ENCODE data around the gene GBX2. TPM values are rescaled to one million over a fixed set of nuclear protein-coding genes. Genes with fewer than 3 reads are reported as not detected.

The GBX2 gene
- total and polyA plus RNA-seq, 2 donors (not counting 1 experiment from before 2014, with no cell fraction given), result not detected

DNA sequence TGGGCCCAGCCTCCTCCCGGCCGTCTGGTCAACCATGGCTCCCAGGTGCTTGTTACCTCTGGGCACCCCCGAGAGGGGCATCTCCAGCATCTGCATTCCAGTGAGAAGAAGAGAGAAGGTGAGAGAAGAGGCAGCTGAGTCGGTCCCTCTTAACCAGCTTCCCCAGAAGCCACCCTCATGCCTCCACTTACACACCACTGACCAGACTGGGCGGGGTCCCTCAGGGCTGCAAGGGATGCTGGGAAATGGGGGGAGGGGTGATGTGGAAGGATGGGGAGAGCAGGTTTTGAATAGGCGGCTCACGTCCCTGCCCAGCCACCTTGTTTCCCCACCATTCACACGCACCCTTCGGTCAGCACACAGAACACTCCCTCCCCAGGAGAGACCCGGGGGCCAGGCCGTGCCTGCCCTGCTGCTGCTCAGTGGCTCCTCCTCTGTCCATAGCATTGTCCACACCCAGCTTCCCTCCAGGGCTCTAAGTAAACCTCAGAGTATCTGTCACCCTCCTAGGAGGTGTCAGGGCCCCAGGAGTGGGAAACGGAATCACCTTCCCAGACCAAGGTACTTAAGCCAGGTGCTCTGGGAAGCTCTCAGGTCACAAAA lies 34.7 kb downstream of the GBX2 start:
- Histone ChIP-seq H2AFZ (ENCODE audit: insufficient read depth, low read depth, low read length, poor library complexity, severe bottlenecking) (no peak overlapping the region), H3K27me3 (replicated peaks in 1 of 4; ENCODE audit: control extremely low read depth in 1 of 4, control insufficient read depth in 3 of 4, insufficient read depth in 4 of 4, low read length in 3 of 4) (no peaks in the 10 kb centered on the region), H3K79me2 (ENCODE audit: control insufficient read depth, insufficient read depth, low read length) (no peaks in the 10 kb centered on the region), H3K36me3 (replicated peaks in 1 of 2; ENCODE audit: control extremely low read depth in 1 of 2, control insufficient read depth in 1 of 2, extremely low read depth in 1 of 2, insufficient read depth in 2 of 2, low read length in 1 of 2) (no peaks in the 10 kb centered on the region), H3K4me1 (ENCODE audit: control insufficient read depth in 2 of 2, insufficient read depth in 2 of 2, low read length in 2 of 2) (no peaks in the 10 kb centered on the region), H3K9ac (ENCODE audit: low read length) (no peak overlapping the region), H3K4me2 (replicated peaks; ENCODE audit: low read depth, low read length, poor library complexity, severe bottlenecking) (no peak overlapping the region), H3K27ac (ENCODE audit: low read length in 2 of 2) (no peak overlapping the region), H4K20me1 (ENCODE audit: control insufficient read depth, insufficient read depth, low read length, poor library complexity, severe bottlenecking) (no peaks in the 10 kb centered on the region), H3K9me3 (ENCODE audit: control extremely low read depth in 1 of 3, control insufficient read depth in 2 of 3, insufficient read depth in 1 of 3, low read length in 2 of 3) (peaks cover 0 to 19% (median 0%) of the 10 kb centered on the region in 3 donors), H3K4me3 (ENCODE audit: control extremely low read depth in 1 of 5, extremely low read depth in 1 of 5, insufficient read depth in 1 of 5, low read depth in 2 of 5, low read length in 4 of 5) (no peak overlapping the region)
- TF ChIP-seq CTCF (IDR thresholded peaks at IDR 0.05) (no peak), EZH2 (IDR thresholded peaks at IDR 0.05; ENCODE audit: borderline replicate concordance, insufficient read depth, low read depth, low read length, poor library complexity, severe bottlenecking) (no peak)
- ChIA-PET POLR2A (no interaction called here), CTCF (no interaction called here)
- no peak overlapping the region for H3K4me3 Mint-ChIP-seq
- no peak overlapping the region for H3K27ac Mint-ChIP-seq
- WGBS (ENCODE audit: insufficient coverage), result 83% methylated on average over 6 of the region's 12 CpGs
- H3K9me3 Mint-ChIP-seq (ENCODE audit: insufficient read depth), result no peaks in the 10 kb centered on the region
- ATAC-seq (ENCODE audit: low read depth) (no peak), DNase-seq (no peak)
- no peaks in the 10 kb centered on the region for H3K27me3 Mint-ChIP-seq
- H3K4me1 Mint-ChIP-seq, result no peaks in the 10 kb centered on the region
- intact Hi-C loops (cut with micrococcal nuclease), result no loop called here

DNA sequence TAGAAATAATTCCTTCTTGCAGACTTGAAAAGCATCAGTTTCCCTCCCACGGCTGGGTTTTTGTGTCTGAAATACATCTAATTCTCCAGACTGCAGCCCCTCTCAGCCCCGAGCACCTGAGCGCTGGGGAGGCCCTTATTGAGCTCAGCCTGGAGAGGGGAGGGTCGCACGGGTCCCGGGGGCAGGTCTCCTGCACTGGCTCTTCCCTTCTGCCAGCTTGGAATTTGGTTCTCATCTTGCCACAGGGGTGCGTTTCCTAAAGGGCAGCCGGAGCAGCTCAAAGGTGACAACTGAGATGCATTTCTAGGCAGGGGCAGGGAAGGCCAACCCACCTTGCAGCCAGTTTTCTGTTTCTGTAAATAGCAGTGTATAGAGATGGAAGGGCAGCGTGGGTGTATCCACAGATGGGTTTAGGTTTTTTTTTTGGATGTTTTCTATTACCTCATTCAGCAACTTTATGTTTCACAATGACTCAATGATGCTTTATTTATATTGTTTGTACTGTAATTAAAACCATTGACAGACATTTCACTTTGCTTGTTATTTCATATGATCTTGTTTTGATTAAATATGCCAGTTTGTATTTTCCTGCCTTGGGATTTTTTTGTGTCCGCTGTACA lies 37.0 kb downstream of the GBX2 start:
- intact Hi-C loops (cut with micrococcal nuclease), result no loop called here
- no peak for ATAC-seq (ENCODE audit: low read depth)
- ChIA-PET POLR2A (no interaction called here), CTCF (no interaction called here)
- Histone ChIP-seq H4K20me1 (ENCODE audit: control insufficient read depth, insufficient read depth, low read length, poor library complexity, severe bottlenecking) (no peaks in the 10 kb centered on the region), H3K4me2 (replicated peaks; ENCODE audit: low read depth, low read length, poor library complexity, severe bottlenecking) (no peak overlapping the region), H3K4me3 (ENCODE audit: control extremely low read depth in 1 of 5, extremely low read depth in 1 of 5, insufficient read depth in 1 of 5, low read depth in 2 of 5, low read length in 4 of 5) (no peak overlapping the region), H3K36me3 (replicated peaks in 1 of 2; ENCODE audit: control extremely low read depth in 1 of 2, control insufficient read depth in 1 of 2, extremely low read depth in 1 of 2, insufficient read depth in 2 of 2, low read length in 1 of 2) (no peaks in the 10 kb centered on the region), H3K9me3 (ENCODE audit: control extremely low read depth in 1 of 3, control insufficient read depth in 2 of 3, insufficient read depth in 1 of 3, low read length in 2 of 3) (peaks cover 0 to 29% (median 0%) of the 10 kb centered on the region in 3 donors), H3K27me3 (replicated peaks in 1 of 4; ENCODE audit: control extremely low read depth in 1 of 4, control insufficient read depth in 3 of 4, insufficient read depth in 4 of 4, low read length in 3 of 4) (no peaks in the 10 kb centered on the region), H3K9ac (ENCODE audit: low read length) (no peak overlapping the region), H3K27ac (ENCODE audit: low read length in 2 of 2) (no peak overlapping the region), H3K79me2 (ENCODE audit: control insufficient read depth, insufficient read depth, low read length) (no peaks in the 10 kb centered on the region), H3K4me1 (ENCODE audit: control insufficient read depth in 2 of 2, insufficient read depth in 2 of 2, low read length in 2 of 2) (no peaks in the 10 kb centered on the region), H2AFZ (ENCODE audit: insufficient read depth, low read depth, low read length, poor library complexity, severe bottlenecking) (no peak overlapping the region)
- Mint-ChIP-seq H3K4me3 (no peak overlapping the region), H3K27me3 (no peaks in the 10 kb centered on the region), H3K9me3 (ENCODE audit: insufficient read depth) (no peaks in the 10 kb centered on the region), H3K4me1 (no peaks in the 10 kb centered on the region), H3K27ac (no peak overlapping the region)
- no peak for TF ChIP-seq CTCF (IDR thresholded peaks at IDR 0.05)
- no peak for TF ChIP-seq EZH2 (IDR thresholded peaks at IDR 0.05; ENCODE audit: borderline replicate concordance, insufficient read depth, low read depth, low read length, poor library complexity, severe bottlenecking)
- no peak for DNase-seq
- 88% methylated on average over 8 of the region's 10 CpGs for WGBS (ENCODE audit: insufficient coverage)

Measured in B cell (primary cell).